ENCODE results near the gene EPAS1.

DNA sequence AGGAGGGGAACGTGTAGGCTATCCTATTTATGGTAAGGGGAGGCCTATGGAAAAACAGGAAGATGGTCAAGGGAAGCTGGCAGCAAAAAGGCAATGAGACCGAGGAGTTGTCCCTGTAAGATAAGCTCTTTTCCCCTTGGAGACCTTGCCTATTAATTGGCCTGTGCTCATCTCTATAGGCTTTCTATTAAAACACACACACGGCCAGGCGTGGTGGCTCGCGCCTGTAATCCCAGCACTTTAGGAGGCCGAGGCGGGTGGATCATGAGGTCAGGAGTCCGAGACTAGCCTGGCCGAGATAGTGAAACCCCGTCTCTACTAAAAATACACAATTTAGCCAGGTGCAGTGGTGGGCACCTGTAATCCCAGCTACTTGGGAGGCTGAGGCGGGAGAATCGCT, 32.1 kb downstream of the EPAS1 start:
- TF ChIP-seq, protein P1, sequence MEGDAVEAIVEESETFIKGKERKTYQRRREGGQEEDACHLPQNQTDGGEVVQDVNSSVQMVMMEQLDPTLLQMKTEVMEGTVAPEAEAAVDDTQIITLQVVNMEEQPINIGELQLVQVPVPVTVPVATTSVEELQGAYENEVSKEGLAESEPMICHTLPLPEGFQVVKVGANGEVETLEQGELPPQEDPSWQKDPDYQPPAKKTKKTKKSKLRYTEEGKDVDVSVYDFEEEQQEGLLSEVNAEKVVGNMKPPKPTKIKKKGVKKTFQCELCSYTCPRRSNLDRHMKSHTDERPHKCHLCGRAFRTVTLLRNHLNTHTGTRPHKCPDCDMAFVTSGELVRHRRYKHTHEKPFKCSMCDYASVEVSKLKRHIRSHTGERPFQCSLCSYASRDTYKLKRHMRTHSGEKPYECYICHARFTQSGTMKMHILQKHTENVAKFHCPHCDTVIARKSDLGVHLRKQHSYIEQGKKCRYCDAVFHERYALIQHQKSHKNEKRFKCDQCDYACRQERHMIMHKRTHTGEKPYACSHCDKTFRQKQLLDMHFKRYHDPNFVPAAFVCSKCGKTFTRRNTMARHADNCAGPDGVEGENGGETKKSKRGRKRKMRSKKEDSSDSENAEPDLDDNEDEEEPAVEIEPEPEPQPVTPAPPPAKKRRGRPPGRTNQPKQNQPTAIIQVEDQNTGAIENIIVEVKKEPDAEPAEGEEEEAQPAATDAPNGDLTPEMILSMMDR (IDR thresholded peaks at IDR 0.05) = no peak
- no peak for TF ChIP-seq POLR2A (IDR thresholded peaks at IDR 0.05)

All from stomach (tissue), 4 donors.